HG02884 (cell line): Measurements from ENCODE around the gene METRN.
"Not testable (repeated sequence)": the region's sequence is repeated elsewhere in the genome, so short reads cannot be mapped to it uniquely, and the experiment has no call there.

Source experiments
- ATAC-seq: cut with Tn5 transposase; IDR thresholded peaks from one replicate; pipeline ENCODE4 v1.9.1; 2021; ENCODE audit warnings: mild to moderate bottlenecking, moderate library complexity; ENCODE audit not compliant: unreplicated experiment

The METRN gene

DNA sequence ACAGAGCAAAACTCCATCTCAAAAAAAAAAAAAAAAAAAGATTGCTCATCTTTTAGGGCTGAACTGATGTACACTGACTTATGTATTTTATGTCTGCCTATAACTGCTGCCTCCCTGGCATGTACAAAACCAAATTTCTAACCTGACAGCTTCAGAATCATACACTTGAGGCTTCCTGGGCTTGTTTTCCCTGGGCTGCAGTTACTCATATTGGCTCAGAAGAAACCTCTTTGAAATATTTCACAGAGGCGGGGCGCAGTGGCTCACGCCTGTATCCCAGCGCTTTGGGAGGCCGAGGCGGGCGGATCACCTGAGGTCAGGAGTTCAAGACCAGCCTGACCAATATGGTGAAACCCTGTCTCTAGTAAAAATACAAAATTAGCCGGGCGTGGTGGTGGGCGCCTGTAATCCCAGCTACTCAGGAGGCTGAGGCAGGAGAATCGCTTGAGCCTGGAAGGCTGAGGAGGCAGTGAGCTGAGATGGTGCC, 39.2 kb downstream of the METRN start:
- ATAC-seq, result not testable (repeated sequence)

GRCh38 chr16:754656-755055, 39.7 kb downstream of the METRN start:
- no peak for ATAC-seq

DNA sequence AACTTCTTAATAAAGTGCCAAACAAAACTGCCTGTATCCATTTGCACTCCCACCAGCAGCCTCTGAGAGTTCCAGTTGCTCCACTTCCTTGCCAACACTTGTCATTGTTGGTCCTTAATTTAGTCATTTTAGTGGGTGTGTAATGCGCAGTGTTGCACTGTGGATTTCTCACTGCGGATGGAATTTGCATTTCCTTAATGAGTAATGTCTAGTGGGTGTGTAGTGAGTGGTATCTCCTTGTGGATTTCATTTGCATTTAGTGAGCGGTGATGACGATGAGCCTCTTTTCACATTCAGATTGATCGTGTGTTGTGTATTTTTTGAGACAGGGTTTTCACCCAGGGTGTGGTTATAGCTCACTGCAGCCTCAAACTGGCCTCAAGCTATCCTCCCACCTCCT, 41.5 kb downstream of the METRN start:
- ATAC-seq, result no peak

DNA sequence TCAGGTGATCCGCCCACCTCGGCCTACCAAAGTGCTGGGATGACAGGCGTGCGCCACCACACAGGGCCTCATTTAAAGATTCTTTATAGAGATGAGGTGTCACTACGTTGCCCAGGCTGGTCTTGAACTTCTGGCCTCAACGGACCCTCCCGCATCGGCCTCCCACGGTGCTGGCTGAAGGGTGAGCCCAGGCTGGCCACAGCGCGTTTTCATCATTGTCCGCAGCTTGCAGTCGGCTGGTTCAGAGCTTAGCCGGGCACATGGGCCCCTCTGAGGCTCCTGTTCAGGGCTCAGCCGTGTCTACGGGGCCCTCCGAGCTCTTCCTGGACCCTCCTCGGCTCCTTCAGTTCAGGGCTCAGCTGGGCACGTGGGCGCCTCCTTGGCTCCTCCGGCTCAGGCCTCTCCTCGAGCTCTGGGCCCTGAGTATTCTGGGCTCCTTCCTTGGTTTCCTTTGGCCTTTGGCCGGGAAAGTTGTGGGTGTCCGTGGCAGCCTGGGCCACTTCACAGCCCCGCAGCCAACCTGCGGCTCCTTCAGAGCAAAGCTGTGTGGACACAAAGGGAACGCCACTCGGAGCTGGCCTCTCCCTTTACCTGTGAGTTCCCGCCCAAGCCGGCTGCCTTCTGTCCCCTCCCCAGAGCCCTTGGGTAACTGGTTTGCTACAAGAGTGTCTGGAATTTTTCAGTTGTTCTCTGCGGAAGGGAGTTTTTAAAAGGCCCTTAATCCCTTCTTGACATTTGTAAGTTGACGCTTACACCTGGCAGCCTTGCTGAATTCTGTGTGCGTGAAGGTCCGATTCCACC, 44.4 kb downstream of the METRN start:
- no peak for ATAC-seq

GRCh38 chr16:760065-760464, 45.1 kb downstream of the METRN start:
- no peak for ATAC-seq

DNA sequence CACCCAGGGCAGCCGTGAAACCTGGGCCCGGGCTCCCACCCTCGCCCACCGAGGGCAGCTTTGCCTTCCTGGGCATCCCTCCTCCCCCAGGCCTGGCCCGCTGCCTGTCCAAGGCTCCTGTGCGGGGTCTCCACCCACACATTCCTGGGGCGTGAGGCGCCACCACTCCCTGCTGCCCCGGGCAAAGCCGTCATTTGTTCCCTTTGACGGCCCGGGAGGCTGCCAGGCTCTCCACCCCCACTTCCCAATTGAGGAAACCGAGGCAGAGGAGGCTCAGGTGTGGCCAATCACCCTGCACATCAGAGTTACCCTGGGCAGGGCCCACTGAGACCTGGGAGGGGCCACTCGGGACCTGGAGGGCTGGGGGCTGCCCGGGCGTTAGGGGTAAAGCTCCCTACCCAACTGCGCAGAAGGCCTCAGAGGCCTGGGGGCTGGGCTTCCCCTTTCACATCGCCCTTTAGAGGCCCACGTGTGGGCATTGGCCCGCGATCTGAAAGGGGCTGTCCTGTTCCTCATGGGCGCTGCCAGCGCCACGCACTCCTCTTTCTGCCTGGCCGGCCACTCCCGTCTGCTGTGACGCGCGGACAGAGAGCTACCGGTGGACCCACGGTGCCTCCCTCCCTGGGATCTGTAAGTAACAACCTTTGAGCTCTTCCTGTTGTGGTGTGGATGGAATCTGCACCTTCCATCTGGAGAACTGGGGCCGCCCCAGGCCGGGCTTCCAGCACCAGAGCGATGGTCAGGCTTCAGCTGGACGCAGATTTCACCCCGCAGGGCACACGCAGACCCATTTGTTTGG, 45.8 kb downstream of the METRN start, which contains the start of gene MSLN:
Gene MSLN, plus strand, starts transcription at position 190 of the 799 bp plus-strand sequence. CDS start 1,947 bp downstream, outside the sequence.
- no peak for ATAC-seq

GRCh38 chr16:761625-762513, 47.0 kb downstream of the METRN start:
- no peak for ATAC-seq

GRCh38 chr16:762595-763268, 47.8 kb downstream of the METRN start:
- ATAC-seq, result no peak

DNA sequence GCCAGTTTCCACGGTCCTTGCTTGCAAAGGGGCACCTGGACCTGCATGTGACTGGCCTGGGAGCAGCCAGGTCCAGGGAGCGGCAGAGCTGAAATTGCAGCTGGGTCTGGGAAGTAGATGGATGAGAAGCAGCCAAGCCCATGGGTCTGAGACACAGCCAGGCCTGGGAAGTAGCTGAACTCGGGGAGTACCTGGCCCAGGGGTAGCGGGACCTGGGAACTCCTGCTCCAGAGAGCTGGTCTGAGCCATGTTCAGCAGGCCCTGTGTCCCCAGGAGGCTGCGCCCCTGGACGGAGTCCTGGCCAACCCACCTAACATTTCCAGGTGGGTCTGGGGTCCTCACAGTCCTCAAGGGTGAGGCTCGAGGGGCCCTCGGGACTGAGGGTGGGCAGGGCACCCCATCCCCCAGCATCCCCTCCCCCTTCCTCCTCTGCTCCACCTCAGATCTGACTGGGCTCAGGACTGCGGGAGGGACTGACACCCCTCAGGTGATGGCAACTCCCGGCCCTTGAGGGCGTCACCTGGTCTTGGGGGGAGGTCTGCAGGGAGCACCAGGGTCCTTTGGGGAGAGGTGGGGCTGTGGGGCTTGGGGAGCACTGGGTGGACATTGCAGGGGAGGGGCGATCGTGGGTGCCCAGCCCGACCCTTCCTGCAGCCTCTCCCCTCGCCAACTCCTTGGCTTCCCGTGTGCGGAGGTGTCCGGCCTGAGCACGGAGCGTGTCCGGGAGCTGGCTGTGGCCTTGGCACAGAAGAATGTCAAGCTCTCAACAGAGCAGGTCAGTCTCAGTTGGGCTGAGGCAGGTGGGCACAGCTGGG, 48.7 kb downstream of the METRN start:
- ATAC-seq, result no peak

DNA sequence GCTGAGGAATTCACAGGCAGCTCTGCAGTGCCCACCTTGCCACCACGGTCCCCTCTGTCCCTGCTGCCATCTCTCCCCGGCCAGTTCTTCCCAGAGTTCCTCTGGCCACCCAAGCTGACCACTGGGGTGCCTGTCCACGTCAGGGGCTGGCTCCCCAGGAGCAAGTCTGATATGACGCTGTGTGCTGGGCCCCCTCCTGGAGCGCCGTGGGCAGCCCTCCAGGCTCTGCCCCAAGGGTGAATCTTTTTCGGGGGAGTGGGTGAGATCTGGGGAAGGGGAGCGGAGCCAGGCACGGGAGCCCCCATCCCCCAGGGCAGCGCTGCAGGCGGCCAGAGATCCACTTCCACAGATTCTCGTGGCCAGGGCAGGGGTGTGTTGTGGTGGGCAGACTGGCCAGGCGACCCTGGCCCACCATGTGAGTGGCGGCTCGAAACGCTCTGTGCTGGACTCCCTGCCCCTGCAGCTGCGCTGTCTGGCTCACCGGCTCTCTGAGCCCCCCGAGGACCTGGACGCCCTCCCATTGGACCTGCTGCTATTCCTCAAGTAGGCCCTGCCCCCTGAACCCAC, 49.3 kb downstream of the METRN start:
- no peak for ATAC-seq

- no peak for ATAC-seq
Observed at GRCh38 chr16:764848-765487, 50.0 kb downstream of the METRN start.

- ATAC-seq, result no peak
Observed at GRCh38 chr16:765488-765865, 50.6 kb downstream of the METRN start.

GRCh38 chr16:766008-766819, 51.3 kb downstream of the METRN start:
- ATAC-seq, result no peak

- no peak for ATAC-seq
Observed at GRCh38 chr16:766820-767640, 52.1 kb downstream of the METRN start.

GRCh38 chr16:767743-768235, 52.9 kb downstream of the METRN start:
- no peak for ATAC-seq

GRCh38 chr16:768428-768827, 53.5 kb downstream of the METRN start:
- no peak for ATAC-seq
